Measurements from ENCODE around the gene LMBRD2. TPM values are rescaled to one million over a fixed set of nuclear protein-coding genes. Genes with fewer than 3 reads are reported as not detected.

The LMBRD2 gene
- total and polyA plus RNA-seq, 9 of the 15 experiments (the other 6 are each of a cell fraction or from before 2014, with no cell fraction given), result 2.1 to 24.2 (median 10.6) TPM

- no peaks in the 10 kb centered on the region for H3K9me3 ChIP-seq (replicated peaks; ENCODE audit: control insufficient read depth, insufficient read depth, low read depth, low read length)
- ChIA-PET POLR2A (no interaction called here), CTCF (ENCODE audit: low intra/inter-chr PET ratio) (no interaction called here)
- no peak overlapping the region for H3K4me2 ChIP-seq (ENCODE audit: insufficient read depth, low read length)
- H3K9ac ChIP-seq (ENCODE audit: insufficient read depth in 1 of 2, low read depth in 2 of 2, low read length in 2 of 2), result no peak overlapping the region
- ATAC-seq, result no peak
- no peaks in the 10 kb centered on the region for H4K20me1 ChIP-seq (replicated peaks; ENCODE audit: control insufficient read depth, insufficient read depth, low read length)
- H2AFZ ChIP-seq (ENCODE audit: low read depth, low read length), result no peak overlapping the region
- no peaks in the 10 kb centered on the region for H3K27me3 ChIP-seq (ENCODE audit: control insufficient read depth in 2 of 2, insufficient read depth in 2 of 2, low read length in 2 of 2)
- intact Hi-C loops (cut with micrococcal nuclease) (loop anchor here (10.0 kb wide), 2 partner anchors 206 to 224 kb away; no protein-coding TSS in a partner anchor), in situ Hi-C loops (cut with MboI) (no loop called here)
- no peak overlapping the region for H3K4me3 ChIP-seq
- FAIRE-seq, result no peak
- TF ChIP-seq RNF2 (IDR thresholded peaks at IDR 0.05), result no peak
- TF ChIP-seq C11orf30 (IDR thresholded peaks at IDR 0.05; ENCODE audit: low read depth), result peak; percentile 51
- peak; percentile 19; the same call in 1 of the 2 replicates for TF ChIP-seq MAFF (IDR thresholded peaks at IDR 0.05; ENCODE audit: low read length)
- TF ChIP-seq MAFG (tag; conservative IDR thresholded peaks at IDR 0.05), result 0 out of 2 replicates have a peak, but pooled peaks have one; percentile 29
- TF ChIP-seq NKRF (IDR thresholded peaks at IDR 0.05; ENCODE audit: borderline replicate concordance), result no peak
- TF ChIP-seq MAFK (IDR thresholded peaks at IDR 0.05; ENCODE audit: low read length), result 0 out of 2 replicates have a peak, but pooled peaks have one; percentile 8
- peak; percentile 66 for TF ChIP-seq ZNF316 (IDR thresholded peaks at IDR 0.05)
- no peak for TF ChIP-seq DLX4 (CRISPR knock-in tag; IDR thresholded peaks at IDR 0.05)
- BruUV-seq (replicated peaks), result no TSS peak
- H3K4me1 ChIP-seq (replicated peaks in 1 of 2; ENCODE audit: control insufficient read depth in 2 of 2, insufficient read depth in 2 of 2, low read length in 2 of 2), result no peaks in the 10 kb centered on the region
- no peaks in the 10 kb centered on the region for H3K9me1 ChIP-seq (ENCODE audit: control insufficient read depth, insufficient read depth, low read length)
- peaks cover 97% of the 10 kb centered on the region for H3K36me3 ChIP-seq (ENCODE audit: control insufficient read depth, insufficient read depth, low read length)
- H3K27ac ChIP-seq (ENCODE audit: extremely low read depth, low read depth, low read length), result no peak overlapping the region
- 78% methylated on average over 5 of the region's 5 CpGs for WGBS (ENCODE audit: insufficient coverage, low coverage, missing lambda C conversion rate)
- no peak for DNase-seq (ENCODE audit: extremely low read depth in 1 of 4, low spot score in 3 of 4)
- no peaks in the 10 kb centered on the region for H3K79me2 ChIP-seq (ENCODE audit: control insufficient read depth, insufficient read depth, low read length)
Observed at GRCh38 chr5:36170832-36171424, 19.2 kb upstream of the LMBRD2 start.
